GM19193 (cell line): ENCODE results near the gene GSAP.

Experiments
- POLR2A ChIP-seq: IDR thresholded peaks from 4 replicates; pipeline ENCODE4 v1.6.1; 2011; ENCODE audit not compliant: insufficient read depth, insufficient read length; ENCODE audit errors: extremely low read depth

GSAP gene

GRCh38 chr7:77399816-77400215, 16.3 kb downstream of the GSAP start:
- TF ChIP-seq POLR2A: no peak

DNA sequence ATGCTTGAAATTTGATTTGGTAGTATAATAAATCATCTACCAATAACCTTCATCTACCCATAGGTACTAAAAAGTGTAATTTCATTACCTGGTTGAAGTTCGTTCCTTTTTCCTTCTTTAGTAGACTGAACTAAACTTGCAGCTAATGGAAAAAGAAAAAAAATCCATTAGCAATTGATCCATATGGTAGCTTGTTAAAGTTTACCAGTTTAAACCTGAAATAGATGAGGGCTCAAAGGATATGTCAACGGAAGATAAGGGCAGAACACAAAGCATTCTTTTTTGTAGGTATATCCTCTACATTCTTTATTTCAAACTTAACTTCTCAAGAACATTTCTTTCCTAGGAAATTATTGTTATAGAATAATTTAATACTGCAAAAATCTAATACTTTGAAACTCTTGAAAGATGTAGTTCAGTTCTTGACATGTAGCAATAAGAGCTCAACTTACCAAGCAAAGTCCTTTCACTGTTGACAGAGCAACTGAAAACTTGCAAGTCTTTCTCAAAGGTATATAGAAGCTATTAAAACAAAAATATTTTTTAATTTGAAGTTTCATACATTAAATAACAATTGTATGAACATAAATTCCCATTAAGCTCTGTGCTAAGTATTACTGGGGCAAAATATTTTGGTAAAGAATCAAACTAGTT, 19.1 kb downstream of the GSAP start:
- TF ChIP-seq POLR2A: no peak

DNA sequence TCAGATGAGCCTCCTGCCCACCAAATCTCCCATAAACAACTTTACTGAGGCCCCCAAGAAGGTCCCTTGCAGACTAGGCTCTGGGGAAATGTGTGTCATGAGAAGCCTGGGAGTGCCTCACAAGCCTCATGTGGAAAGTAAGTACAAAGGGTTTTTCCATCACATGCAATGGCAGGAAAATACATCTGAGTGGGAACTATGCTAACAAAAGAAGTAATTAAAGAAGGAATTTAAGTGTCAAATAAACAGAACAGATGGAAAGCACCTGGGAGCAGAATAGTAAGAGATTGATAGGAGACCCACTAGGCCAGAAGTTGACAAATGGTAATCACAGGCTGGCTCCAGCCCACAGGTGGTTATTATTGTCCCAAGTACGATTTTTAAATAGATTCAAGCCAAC, 20.5 kb downstream of the GSAP start:
- no peak for TF ChIP-seq POLR2A

GRCh38 chr7:77393954-77394353, 22.2 kb downstream of the GSAP start:
- TF ChIP-seq POLR2A: no peak

DNA sequence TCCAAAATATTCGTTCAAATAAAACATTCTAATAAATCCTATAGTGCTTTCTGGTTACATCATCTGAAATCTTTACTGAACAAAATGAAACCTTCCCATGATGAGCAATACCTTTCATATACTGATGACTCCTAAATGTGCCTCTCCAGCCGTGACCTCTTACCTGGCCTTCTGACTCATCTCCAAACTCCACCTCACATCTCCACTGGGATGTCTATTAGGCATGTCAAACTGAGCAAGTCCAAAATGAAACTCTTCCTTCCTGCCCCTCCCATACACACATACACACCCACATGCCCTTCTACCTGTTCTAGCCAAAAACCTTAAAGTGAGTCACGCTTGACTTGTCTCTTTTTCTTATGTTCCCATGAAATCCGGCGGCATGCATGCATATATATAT, 22.9 kb downstream of the GSAP start:
- TF ChIP-seq POLR2A: no peak

GRCh38 chr7:77391230-77391629, 24.9 kb downstream of the GSAP start:
- TF ChIP-seq POLR2A: no peak

DNA sequence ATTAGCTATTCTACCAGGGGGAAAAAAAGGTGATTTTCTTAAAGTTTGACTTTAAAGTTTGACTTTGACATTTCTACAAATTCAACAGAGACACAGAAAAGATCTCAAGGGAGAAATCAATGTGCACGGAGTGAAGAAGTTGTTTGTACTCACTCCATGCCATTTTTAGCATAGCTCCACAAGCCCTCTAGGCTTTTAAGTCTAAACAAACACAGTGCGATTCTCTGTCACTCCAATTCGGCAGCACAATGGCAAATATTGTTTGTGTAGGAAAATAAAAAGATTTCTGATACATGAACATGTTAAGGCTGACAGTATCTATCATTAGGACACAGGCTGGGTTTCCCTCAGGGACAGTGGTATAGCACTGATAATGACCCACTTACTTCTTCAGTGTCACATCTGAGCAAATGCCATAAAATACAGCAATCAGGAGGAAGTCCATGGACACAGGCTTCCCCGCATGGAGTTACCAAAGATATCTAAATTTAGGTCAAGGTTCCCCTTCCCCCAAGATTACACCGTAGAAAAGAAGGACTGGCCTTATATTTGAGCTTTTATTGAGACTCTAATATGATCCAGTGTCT, 28.0 kb downstream of the GSAP start:
- no peak for TF ChIP-seq POLR2A

GRCh38 chr7:77386165-77386822, 29.9 kb downstream of the GSAP start:
- TF ChIP-seq POLR2A: no peak

DNA sequence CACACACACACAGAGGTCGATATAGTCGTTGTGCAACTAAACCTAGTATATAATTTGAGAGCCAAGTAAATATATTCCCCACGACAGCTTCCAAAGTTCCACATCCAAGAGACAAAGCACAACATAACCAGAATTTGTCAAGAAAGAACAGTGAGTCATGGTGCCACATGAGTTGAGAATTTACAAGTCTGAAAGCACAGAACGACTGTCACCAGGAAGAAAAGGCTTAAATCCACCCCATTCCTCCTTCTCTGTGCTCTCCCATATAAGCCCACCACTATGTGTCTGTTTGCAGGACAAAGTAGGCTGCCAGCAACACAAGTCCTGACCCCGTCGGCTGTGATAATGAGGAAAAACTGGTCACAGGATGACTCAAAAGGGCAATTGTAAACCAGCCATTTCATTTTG, 32.8 kb downstream of the GSAP start:
- no peak for TF ChIP-seq POLR2A

- TF ChIP-seq POLR2A: no peak
Measured at GRCh38 chr7:77382532-77382931, 33.6 kb downstream of the GSAP start.

GRCh38 chr7:77378584-77378983, 37.6 kb downstream of the GSAP start:
- no peak for TF ChIP-seq POLR2A

GRCh38 chr7:77370606-77371005, 45.5 kb downstream of the GSAP start:
- TF ChIP-seq POLR2A: no peak

DNA sequence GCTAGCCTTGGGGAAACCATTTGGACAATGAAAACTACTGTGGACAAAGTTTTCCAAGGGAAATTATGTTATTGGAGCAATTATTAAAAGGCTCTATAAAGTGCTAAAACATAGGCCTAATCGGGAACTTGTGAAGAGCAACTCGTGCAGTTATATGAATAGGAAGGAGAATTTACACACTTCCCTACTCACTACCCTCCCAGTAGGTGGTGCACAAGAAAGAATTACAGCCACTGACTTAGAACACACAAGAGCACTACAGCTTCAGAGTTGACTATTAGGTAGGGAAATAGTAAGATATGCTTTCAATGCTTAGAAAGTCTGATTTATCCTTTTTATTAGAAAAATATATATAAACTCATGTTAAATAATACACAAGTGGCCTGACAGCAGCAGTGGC, 47.2 kb downstream of the GSAP start:
- no peak for TF ChIP-seq POLR2A

DNA sequence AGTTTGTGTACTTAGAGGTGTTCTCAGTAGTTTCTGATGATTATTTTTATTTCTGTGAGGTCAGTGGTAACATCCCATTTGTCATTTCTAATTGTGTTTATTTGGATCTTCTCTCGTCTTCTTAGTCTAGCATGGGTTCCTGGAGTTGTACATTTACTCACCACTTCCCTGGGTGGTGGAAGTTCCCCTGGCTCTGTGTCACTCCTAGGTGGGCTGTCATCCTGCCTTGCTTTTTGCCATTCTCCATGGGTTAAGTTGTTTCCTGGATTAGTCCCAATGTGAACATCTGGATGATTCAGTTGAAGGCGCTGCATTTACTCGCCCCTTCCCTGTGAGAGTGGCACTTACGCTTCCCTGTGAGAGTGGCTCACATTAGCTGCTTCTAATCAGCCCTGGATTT, 48.2 kb downstream of the GSAP start:
- TF ChIP-seq POLR2A: no peak

GRCh38 chr7:77362905-77363304, 53.2 kb downstream of the GSAP start:
- TF ChIP-seq POLR2A: no peak

GRCh38 chr7:77360969-77361368, 55.2 kb downstream of the GSAP start:
- TF ChIP-seq POLR2A: no peak
